HG03354 (cell line): Measurements from ENCODE around the gene FYN.
A peak's percentile ranks its signal among the peaks of the same experiment; 100 is the strongest.

Experiments
- ATAC-seq: cut with Tn5 transposase; IDR thresholded peaks from one replicate; pipeline ENCODE4 v1.9.1; 2021; ENCODE audit warnings: mild to moderate bottlenecking; ENCODE audit not compliant: unreplicated experiment, poor library complexity, severe bottlenecking

The FYN gene

GRCh38 chr6:111761783-111762312 lies 111.4 kb downstream of the FYN start:
- ATAC-seq, result no peak

- no peak for ATAC-seq
Measured at GRCh38 chr6:111761212-111761611, 112.0 kb downstream of the FYN start.

- no peak for ATAC-seq
Measured at GRCh38 chr6:111759836-111760785, 113.1 kb downstream of the FYN start.

GRCh38 chr6:111759331-111759835 lies 113.9 kb downstream of the FYN start:
- ATAC-seq, result no peak

GRCh38 chr6:111758608-111759329 lies 114.5 kb downstream of the FYN start:
- ATAC-seq, result no peak

- ATAC-seq, result no peak
Measured at GRCh38 chr6:111757342-111757741, 115.9 kb downstream of the FYN start.

GRCh38 chr6:111754423-111754822 lies 118.8 kb downstream of the FYN start:
- ATAC-seq, result no peak

GRCh38 chr6:111753573-111753972 lies 119.7 kb downstream of the FYN start:
- no peak for ATAC-seq

- ATAC-seq, result no peak
Measured at GRCh38 chr6:111752476-111752875, 120.8 kb downstream of the FYN start.

- ATAC-seq, result peak; percentile 94
Measured at GRCh38 chr6:111750753-111751673, 122.2 kb downstream of the FYN start.

- ATAC-seq, result no peak
Measured at GRCh38 chr6:111750153-111750552, 123.1 kb downstream of the FYN start.

GRCh38 chr6:111748231-111748647 lies 125.0 kb downstream of the FYN start:
- no peak for ATAC-seq

GRCh38 chr6:111747829-111748228 lies 125.4 kb downstream of the FYN start:
- ATAC-seq, result no peak

- ATAC-seq, result no peak
Measured at GRCh38 chr6:111747396-111747795, 125.9 kb downstream of the FYN start.

- no peak for ATAC-seq
Measured at GRCh38 chr6:111746983-111747382, 126.3 kb downstream of the FYN start.

- no peak for ATAC-seq
Measured at GRCh38 chr6:111745636-111746035, 127.6 kb downstream of the FYN start.

GRCh38 chr6:111745186-111745585 lies 128.1 kb downstream of the FYN start:
- ATAC-seq, result no peak

- ATAC-seq, result no peak
Measured at GRCh38 chr6:111743862-111744692, 129.2 kb downstream of the FYN start.

- no peak for ATAC-seq
Measured at GRCh38 chr6:111743360-111743759, 129.9 kb downstream of the FYN start.
